Thyroid gland (tissue), 4 donors: ENCODE data around the gene CDHR4.

ENCODE experiments used
- POLR2A ChIP-seq, 2 donors: fragments of 450-650 bp; IDR thresholded peaks; one replicate each; pipeline ENCODE4 v1.6.1; 2017; ENCODE audit warnings: antibody characterized with exemption in 2 of 2, mild to moderate bottlenecking in 2 of 2, moderate library complexity in 1 of 2
- TF ChIP-seq, protein P1 (sequence below), 6 experiments: fragments of 200-600 bp in 3 of 6; fragments of 450-650 bp in 3 of 6; sonication (generic) in 3 of 6; IDR thresholded peaks; one replicate each; pipeline ENCODE4 v1.5.1; 2016 to 2019; ENCODE audit warnings: antibody characterized with exemption in 6 of 6, mild to moderate bottlenecking in 2 of 6, inconsistent platforms in 1 of 6, moderate library complexity in 1 of 6

DNA sequence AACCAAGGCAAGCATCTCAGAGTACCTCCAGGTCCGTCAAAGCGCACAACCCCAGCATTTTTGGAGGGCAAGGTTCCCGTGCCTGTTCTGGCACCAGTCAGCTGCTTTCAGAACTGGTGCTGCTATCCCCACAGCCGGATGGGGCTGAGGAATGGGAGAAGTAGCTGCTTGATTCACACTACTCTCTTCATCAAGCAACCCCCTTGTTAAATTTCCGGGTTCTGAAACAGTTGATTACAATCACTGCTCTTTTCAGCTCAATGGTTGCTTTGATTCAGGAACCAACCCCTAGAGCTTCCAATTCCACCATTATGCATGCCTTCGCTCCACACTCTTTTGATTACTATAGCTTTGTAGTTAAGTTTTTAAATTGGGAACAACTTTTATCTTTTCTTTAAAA, 26.3 kb upstream of the CDHR4 start:
- TF ChIP-seq, protein P1, sequence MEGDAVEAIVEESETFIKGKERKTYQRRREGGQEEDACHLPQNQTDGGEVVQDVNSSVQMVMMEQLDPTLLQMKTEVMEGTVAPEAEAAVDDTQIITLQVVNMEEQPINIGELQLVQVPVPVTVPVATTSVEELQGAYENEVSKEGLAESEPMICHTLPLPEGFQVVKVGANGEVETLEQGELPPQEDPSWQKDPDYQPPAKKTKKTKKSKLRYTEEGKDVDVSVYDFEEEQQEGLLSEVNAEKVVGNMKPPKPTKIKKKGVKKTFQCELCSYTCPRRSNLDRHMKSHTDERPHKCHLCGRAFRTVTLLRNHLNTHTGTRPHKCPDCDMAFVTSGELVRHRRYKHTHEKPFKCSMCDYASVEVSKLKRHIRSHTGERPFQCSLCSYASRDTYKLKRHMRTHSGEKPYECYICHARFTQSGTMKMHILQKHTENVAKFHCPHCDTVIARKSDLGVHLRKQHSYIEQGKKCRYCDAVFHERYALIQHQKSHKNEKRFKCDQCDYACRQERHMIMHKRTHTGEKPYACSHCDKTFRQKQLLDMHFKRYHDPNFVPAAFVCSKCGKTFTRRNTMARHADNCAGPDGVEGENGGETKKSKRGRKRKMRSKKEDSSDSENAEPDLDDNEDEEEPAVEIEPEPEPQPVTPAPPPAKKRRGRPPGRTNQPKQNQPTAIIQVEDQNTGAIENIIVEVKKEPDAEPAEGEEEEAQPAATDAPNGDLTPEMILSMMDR (IDR thresholded peaks at IDR 0.05) = no peak
- TF ChIP-seq POLR2A (IDR thresholded peaks at IDR 0.05) = no peak
